HG03196 (cell line): ENCODE results near the gene HSPG2.
A peak's percentile ranks its signal among the peaks of the same experiment; 100 is the strongest.
"Not testable (repeated sequence)": the region's sequence is repeated elsewhere in the genome, so short reads cannot be mapped to it uniquely, and the experiment has no call there.

Source experiments
- ATAC-seq: cut with Tn5 transposase; IDR thresholded peaks from one replicate; pipeline ENCODE4 v1.9.1; 2021; ENCODE audit not compliant: unreplicated experiment

Gene HSPG2

DNA sequence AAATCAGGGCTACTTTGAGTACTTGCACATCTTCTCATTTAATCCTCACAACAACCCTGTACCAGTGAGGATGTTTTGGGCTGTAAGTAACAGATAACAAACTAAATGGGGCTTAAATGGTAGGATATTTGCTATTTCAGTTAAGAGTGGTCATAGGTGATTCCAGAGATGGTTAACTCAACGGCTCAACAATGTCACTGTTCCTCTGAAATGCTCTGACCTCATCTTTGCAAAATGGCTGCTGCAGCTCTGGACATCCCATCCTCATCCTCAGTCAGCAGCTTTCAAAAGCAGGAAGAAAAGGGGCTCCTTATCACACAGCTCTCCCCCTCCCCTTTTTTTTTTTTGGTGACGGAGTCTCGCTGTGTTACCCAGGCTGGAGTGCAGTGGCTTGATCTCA lies 123.6 kb downstream of the HSPG2 start:
- ATAC-seq, result no peak

DNA sequence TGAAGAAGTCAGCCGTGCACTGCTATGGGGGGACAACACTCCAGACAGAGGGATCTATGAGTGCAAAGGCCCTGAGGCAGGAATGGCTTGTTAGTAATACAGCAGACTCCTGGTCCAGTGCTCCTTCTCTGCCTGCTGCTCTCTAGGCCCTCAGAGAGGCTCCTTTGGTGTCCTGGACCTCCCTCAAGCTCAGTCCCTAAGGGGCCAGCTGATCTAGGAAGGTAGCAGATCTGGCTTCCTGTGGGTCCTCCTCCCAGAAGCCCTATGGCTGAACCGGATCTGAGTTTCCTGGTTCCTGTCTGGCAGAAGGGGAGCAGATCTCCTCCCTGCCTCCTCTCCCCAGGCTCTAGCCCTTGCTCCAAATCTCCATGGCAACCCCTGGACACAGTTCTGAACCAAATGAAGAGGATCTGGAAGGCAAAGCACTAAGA lies 125.2 kb downstream of the HSPG2 start, which contains the start of gene LDLRAD2:
Gene LDLRAD2, plus strand, starts transcription at position 391 of the 431 bp plus-strand sequence. CDS start 187 bp downstream, outside the sequence.
- no peak for ATAC-seq

DNA sequence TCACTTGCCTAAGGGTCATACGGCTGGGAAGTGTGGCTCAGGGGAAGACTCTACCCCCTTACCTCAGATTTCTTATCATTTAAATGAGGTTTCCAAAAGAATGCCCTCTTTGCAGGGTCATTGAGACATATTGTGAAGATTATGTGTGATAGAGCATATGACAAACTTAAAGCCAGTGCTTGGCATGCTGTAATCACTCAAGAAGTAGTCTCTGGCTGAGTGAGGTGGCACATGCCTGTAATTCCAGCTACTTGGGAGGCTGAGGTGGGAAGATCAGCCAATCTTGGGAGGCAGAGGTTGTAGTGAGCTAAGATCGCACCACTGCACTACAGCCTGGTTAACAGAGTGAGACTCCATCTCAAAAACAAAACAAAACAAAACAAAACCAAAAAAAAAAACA lies 132.6 kb downstream of the HSPG2 start:
- ATAC-seq, result no peak

DNA sequence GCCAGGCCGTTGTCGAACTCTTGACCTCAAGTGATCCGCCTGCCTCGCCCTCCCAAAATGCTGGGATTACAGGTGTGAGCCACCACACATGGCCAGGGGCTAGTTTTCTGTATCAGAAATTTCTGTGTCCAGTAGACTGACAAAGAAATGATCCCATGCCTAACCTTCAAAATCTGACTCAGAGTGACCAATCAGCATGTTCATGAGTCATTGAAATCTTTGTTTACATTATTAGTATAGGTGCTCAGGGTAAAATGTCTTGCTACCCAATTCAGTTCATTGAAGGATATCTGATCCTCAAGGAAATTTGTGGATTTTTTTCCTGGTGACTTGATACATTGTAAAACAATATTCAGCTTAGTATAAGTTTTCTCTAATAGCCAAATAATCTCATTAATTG lies 136.0 kb downstream of the HSPG2 start:
- ATAC-seq, result no peak

DNA sequence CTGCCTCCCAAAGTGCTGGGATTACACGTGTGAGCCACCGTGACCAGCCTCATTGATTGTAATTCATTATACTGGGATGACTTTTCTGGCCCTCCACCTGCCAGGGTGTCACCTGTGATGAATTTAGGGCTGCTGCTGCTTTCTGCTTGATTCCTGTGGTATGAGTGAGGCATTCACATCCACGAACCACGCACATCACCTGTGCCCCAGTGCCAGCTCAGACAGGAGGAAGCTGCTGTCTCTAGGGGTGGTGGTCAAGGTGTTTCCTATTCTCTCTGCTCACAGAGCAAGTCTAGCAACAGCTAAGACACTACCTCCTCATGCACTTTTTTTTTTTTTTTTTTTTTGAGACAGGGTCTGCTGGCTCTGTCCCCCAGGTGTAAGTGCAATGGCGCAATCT lies 137.4 kb downstream of the HSPG2 start:
- ATAC-seq, result no peak

DNA sequence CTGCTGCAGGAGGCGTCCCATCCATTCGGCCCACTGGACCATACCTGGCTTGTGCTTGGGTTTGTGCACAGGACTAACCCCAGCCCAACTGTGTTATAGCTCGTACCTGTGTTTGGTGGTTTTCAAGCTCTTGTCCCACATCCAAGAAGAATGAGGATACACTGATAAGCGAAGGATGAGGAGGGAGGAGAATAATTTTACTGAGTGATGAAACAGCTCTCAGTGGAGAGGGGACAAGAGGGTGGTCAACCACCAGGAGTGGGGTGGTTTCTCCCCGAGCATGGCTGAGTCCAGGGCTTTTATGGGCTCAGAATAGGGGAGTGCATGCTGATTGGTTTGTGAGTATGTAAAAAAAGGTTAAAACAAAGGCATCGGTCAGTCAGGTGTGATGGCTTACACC lies 142.0 kb downstream of the HSPG2 start:
- no peak for ATAC-seq

DNA sequence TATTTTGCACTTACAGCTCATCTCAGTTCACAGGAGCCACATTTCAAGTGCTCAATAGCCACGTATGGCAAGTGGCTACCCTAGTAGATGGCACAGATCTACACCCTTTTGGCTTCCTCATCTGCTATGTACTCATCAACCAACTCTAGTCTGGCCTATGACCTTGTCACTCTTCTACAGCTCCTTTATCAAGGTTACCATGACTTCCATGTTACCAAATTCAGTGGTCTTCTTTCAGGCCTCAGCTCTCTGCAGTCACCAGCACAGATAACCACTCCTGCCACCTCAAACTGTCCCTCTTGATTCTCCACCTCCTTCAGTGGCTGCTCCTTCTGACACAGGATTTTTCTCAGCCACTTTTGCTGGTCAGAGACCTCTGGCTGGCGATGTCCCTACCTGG lies 142.5 kb downstream of the HSPG2 start:
- no peak for ATAC-seq

DNA sequence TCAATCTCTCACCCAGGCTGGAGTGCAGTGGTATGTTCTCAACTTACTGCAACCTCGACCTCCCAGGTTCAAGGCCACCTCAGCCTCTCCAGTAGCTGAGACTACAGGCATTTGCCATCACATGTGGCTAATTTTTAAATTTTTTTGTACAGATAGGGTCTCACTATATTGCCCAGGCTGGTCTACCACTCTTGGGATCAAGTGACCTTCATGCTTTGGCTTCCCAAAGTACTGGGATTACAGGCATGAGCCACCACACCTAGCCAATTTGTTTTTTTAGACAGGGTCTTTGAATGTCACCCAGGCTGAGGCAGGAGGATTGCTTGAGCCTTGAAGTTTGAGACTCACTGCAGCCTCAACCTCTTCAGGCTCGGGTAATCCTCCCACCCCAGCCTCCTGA lies 144.0 kb downstream of the HSPG2 start:
- no peak for ATAC-seq

DNA sequence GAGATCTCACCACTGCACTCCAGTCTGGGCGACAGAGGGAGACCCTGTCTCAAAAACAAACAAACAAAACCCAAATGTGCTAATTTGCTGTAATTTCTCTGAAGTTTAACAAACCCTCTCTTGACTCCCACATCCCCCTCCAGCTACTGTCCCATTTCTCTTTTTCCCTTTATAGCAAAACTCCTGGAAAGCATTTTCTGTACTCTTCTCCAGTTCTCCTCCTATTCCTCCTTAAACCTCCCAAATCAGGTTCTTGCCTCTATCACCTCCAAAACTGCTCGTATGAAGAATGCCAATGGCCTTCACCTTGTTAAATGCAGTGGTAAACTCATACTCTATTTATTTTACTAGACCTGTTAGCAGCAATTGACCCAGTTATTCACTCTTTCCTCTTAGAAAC lies 150.5 kb downstream of the HSPG2 start:
- ATAC-seq, result no peak

DNA sequence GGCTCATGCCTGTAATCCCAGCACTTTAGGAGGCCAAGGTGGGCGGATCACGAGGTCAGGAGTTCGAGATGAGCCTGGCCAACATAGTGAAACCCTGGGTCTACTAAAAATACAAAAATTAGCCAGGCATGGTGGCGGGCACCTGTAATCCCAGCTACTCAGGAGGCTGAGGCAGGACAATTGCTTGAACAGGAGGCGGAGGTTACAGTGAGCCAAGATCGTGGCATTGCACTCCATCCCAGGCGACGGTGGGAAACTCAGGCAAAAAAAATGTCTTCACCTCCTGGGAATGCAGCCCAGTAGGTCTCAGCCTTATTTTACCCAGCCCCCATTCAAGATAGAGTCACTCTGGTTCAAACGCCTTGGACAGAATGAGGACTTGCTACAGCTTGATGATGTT lies 151.3 kb downstream of the HSPG2 start:
- not testable (repeated sequence) for ATAC-seq

DNA sequence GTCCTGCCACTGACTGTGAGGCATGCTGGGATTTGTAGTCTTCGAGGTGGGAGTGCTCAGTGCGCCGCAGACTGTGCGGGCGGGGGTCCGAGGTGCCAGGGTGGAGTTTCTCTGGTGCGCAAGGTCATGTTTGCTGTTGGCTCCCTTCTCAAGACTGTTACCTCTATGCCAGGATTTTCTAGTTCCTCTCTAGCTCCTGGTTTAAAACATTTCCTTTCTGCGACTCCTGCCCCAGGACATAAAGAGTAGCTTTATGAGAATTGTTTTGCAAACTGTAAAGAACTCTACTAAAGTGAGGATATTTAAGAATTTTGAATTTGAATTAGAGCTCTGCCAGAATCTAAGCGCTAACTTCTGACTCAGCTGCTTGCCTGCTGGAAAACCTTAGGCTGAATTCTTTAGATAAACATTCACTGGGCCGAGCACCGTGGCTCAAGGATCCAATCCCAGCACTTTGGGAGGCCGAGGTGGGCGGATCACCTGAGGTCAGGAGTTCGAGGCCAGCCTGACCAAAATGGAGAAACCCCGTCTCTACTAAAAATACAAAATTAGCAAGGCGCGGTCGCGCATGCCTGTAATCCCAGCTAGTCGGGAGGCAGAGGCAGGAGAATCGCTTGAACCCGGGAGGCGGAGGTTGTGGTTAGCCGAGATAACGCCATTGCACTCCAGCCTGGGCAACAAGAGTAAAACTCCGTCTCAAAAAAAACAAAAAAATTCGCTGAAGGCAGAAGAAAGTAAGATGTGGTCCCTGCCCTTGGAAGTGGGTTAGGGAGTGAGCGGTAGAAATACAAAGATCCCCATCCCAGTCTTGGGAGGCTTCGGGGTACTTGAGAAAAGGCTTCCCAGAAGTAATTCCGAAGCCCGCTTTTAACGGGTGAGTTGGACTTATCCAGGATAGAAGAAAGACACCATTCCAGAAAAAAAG lies 153.2 kb downstream of the HSPG2 start:
- ATAC-seq, result no peak

DNA sequence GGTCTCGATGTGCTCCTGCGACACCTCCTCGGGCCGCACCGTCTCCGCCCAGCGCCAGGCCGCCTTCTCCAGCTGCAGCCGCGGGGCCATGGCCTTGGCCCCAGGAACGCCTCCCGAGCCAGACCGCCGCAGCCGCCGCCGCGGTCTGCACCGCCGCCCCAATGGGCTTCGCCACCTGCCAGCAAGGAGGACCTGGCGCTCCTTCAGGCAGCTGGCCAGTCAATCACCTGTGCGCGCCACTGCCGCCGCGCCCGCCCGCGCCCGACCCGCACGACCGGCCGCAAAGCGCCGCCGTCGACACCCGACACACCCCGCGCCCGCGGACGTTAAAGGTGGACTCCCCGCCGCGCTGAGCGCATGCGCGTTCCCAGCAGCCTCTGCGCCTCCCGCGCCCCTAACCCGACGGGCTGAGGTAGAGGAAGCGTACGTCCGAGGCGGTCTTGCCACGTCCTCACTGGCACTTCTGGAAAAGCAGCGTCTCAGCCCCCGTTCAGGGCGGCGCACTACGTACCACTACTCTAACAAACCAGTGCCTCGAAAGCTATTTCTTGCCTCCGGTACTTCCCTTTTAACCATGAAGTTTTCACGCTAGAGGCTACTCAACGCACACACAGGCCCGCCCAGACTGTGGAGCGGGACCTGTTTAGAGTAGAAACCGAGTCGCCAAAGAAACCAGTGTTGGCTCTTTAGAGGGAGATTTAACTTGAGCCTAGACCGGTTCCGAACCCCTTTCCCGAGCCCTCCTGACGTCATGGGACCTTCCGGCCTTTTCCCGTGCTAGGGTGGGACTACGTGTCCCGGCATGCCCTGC lies 154.0 kb downstream of the HSPG2 start, which contains the start of gene USP48:
Gene USP48, minus strand, starts transcription at position 282 of the 811 bp plus-strand sequence. Its CDS starts 192 bp downstream, at position 90.
- peak; percentile 65 for ATAC-seq

DNA sequence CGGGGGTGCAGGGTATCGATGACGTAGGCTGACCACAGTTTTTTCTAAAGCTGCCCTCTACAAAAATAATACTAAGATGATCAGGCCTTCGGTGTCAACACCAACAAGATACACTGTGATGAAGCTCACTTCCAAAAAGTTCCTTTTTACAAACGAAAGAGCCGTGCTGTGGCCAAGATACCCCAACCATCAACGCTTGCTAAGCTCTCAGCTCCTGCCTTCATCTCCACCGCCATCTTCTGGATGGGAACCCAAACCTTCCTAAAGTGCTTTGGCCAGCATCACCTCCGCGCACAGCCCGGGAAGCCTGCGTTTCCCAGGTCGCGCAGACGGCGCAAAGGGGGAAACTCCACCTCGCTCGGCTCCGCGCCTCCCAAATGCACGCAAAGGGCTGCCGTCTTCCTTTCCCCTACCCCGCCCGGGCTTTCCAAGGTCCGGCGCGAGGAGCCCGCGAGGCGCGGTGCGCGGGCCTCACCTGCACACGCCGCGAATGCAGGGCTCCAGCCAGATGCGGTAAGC lies 154.7 kb downstream of the HSPG2 start:
- ATAC-seq, result peak; percentile 33

DNA sequence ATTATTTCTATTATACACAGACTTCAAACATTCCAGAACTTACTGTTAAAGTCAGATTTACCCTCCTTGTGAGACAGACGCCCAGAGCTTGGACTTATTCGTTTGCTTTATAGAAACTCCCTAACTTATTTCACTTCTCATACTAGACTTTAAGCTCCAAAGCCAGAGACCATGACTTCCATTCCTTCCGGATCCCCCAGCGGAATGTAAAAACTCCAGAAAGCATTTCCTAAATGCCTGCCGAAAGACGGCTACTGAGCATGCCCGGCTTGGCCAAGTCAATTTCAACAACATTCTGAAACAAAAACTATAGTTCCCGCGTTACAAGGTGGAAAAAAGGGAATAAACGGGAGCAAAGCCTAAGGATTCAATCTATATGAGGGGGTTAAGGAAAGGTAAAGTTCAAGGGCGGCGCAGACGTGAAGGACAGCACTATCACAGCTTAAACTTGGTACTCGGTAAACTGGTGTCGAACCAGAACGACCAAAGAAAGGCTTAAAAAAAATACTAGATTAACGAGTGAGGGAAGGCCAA lies 155.2 kb downstream of the HSPG2 start:
- ATAC-seq, result peak; percentile 24

DNA sequence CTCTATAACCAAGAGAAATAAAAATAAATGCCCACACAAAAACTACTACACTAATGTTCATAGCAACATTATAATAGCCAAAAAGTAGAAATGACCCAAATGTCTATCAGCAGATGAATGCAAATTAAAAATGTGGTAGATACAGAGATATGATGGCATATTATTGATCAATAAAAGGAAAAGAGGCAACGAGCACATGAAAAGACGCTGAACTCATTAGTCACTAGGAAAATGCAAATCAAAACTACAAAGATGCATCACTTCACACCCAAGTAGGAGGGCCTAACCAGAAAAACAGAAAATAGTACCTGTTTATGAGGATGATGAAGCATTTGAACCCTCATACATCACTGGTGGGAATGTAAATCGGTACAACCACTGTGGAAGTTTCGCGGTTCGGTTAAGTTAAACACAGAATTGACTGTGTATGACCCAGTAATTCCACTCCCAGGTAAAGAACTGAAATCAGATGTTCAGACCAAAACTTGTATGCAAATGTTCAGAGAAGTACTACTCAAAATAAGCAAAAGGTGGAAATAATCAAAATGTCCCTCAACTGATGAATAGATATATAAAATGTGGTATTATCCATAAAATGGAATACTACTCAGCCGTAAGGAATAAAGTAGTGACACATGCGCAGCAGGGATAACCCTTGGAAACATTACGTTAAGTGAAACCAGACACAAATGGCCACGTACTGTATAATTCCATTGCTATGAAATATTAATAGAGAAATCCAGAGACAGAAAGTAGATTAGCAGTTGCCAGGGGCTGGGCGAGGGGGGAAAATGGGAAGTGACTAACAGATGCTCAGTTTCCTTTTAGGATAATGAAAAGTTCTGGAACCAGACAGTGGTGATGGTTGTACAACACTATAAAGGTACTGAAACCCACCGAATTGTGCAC lies 157.2 kb downstream of the HSPG2 start:
- no peak for ATAC-seq

DNA sequence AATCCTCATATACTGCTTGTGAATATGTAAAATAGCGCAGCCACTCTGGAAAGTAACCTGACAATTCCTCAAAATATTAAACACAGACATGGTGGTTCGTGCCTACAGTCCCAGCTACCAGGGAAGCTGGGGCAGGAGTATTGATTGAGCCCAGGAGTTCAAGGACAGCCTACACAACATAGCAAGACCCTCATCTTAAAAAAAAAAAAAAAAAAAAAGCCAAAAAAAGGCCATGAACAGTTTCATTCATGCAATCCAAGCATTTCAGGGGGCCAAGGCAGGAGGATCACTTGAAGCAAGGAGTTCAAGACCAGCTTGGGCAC lies 158.7 kb downstream of the HSPG2 start:
- no peak for ATAC-seq

DNA sequence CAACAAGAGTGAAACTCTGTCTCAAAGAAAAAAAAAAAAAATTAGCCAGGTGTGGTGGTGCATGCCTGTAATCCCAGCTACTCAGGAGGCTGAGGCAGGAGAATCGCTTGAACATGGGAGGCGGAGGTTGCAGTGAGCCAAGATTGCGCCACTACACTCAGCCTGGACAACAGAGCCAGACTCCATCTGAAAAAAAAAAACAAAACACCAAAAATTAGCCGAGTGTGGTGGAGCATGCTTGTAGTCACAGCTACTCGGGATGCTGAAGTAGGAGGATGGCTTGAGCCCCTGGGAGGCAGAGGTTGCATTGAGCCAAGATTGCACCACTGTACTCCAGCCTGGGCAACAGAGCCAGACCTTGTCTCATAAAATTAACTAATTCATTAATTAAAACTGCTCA lies 160.2 kb downstream of the HSPG2 start:
- ATAC-seq, result not testable (repeated sequence)

DNA sequence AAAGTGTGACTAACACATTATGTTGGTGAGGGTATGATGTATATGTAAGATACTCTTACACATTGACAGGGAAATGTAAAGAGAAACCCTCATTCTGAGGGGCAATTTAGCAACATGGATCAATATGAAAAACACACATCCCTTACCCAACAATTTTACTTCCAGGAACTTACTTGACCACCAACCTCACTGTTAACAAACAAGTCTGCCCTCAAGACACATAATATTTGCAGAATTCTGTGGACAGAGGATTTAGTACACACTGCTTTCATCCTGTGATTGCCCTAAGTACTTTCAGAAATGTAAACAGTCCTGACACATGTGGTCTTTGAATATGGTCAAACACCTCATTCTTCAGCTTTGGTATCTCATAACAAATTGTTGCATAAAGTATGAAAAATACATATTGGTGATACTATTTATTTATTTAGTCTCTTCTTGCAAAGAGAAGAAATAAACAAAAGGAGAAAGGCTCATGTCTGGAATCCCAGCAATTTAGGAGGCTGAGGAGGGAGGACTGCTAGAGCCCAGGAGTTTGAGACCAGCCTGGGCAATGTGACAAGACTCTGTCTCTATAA lies 161.0 kb downstream of the HSPG2 start:
- no peak for ATAC-seq

DNA sequence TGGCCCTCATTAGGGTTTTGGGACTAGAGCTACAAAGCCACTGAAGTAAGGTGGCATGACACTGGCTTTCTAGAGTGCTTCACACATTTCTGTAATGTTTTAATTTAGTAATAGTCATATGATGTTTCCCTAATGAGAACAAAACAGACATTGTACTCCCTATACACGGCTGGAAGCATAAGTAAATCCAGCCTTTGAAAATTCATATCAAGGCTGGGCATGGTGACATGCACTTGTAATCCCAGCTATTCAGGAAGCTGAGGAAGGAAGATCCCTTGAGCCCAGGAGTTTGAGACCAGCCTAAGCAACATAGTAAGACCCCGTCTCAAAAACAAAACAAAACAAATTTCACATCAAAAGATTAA lies 161.6 kb downstream of the HSPG2 start:
- ATAC-seq, result no peak
